WTC11 (cell line): ENCODE results near the gene GPR34. TPM values are rescaled to one million over a fixed set of nuclear protein-coding genes. Genes with fewer than 3 reads are reported as not detected.

Source experiments
- ATAC-seq: fragments of 200-7000 bp; cut with Tn5 transposase; 2 replicates; pipeline ENCODE4 v1.10.0; 2021; ENCODE audit warnings: mild to moderate bottlenecking, moderate library complexity
- CTCF ChIA-PET: fragments of 300-600 bp; sonication (Branson Sonifier 250); formaldehyde crosslinking; loops from one replicate; lab custom pipeline; 2021; ENCODE audit warnings: antibody characterized with exemption; lab: Charles Lee
- POLR2A ChIA-PET: fragments of 350-600 bp; sonication (Branson Sonifier 250); formaldehyde crosslinking; loops from one replicate; lab custom pipeline; 2021; ENCODE audit warnings: antibody characterized with exemption; lab: Charles Lee
- DNase-seq: peaks from one replicate; pipeline ENCODE4 v3.0.0; 2021; ENCODE audit warnings: low spot score
- H3K27ac Mint-ChIP-seq: 2 replicates; pipeline ENCODE4 v1.8.0; 2021; ENCODE audit warnings: mixed read lengths
- H3K27me3 Mint-ChIP-seq: 2 replicates; pipeline ENCODE4 v1.8.0; 2021; ENCODE audit warnings: low read depth, mild to moderate bottlenecking, moderate library complexity, mixed read lengths
- H3K36me3 Mint-ChIP-seq: 2 replicates; pipeline ENCODE4 v1.8.0; 2021; ENCODE audit warnings: mixed read lengths
- H3K4me1 Mint-ChIP-seq: 2 replicates; pipeline ENCODE4 v1.8.0; 2022; ENCODE audit warnings: mixed read lengths
- H3K4me3 Mint-ChIP-seq: 2 replicates; pipeline ENCODE4 v1.8.0; 2021; ENCODE audit warnings: mild to moderate bottlenecking, moderate library complexity, mixed read lengths
- H3K9me3 Mint-ChIP-seq: 2 replicates; pipeline ENCODE4 v1.8.0; 2021; ENCODE audit warnings: mixed read lengths
- EMX1 ChIP-seq: fragments of 250-450 bp; sonication (Bioruptor Pico); IDR thresholded peaks from 2 replicates; pipeline ENCODE4 v1.8.0; 2021; ENCODE audit warnings: mild to moderate bottlenecking
- GRHL2 ChIP-seq: fragments of 250-450 bp; sonication (Bioruptor Pico); IDR thresholded peaks from 2 replicates; pipeline ENCODE4 v1.8.0; 2022; ENCODE audit warnings: mild to moderate bottlenecking, moderate library complexity; ENCODE audit not compliant: insufficient replicate concordance, severe bottlenecking
- NR1H2 ChIP-seq: sonication (generic); formaldehyde crosslinking; IDR thresholded peaks from 2 replicates; pipeline ENCODE4 v1.9.0; 2021; ENCODE audit warnings: mild to moderate bottlenecking, moderate library complexity, missing genetic modification reagents
- ZNF121 ChIP-seq: sonication (generic); formaldehyde crosslinking; IDR thresholded peaks from 2 replicates; pipeline ENCODE4 v1.8.0; 2023; ENCODE audit warnings: missing genetic modification reagents
- ZNF317 ChIP-seq: sonication (generic); formaldehyde crosslinking; IDR thresholded peaks from 2 replicates; pipeline ENCODE4 v1.8.1; 2023; ENCODE audit warnings: low read depth, mild to moderate bottlenecking, moderate library complexity, missing genetic modification reagents, borderline replicate concordance
- ZNF416 ChIP-seq: fragments of 250-450 bp; sonication (Bioruptor Pico); IDR thresholded peaks from 2 replicates; pipeline ENCODE4 v1.9.0; 2021; ENCODE audit warnings: mild to moderate bottlenecking, inconsistent platforms
- total RNA-seq: library from RNA; stranded (reverse); gene quantifications from 3 replicates; pipeline ENCODE4 v1.2.3, GENCODE V29; 2021
- TF ChIP-seq, protein P1 (sequence below): sonication (generic); formaldehyde crosslinking; IDR thresholded peaks from 2 replicates; pipeline ENCODE4 v1.8.1; 2022; ENCODE audit warnings: low read depth, mild to moderate bottlenecking, moderate library complexity, missing genetic modification reagents, borderline replicate concordance
- TF ChIP-seq, protein P2 (sequence below): sonication (generic); formaldehyde crosslinking; IDR thresholded peaks from 2 replicates; pipeline ENCODE4 v1.8.0; 2023; ENCODE audit warnings: missing genetic modification reagents, mild to moderate bottlenecking, borderline replicate concordance
- TF ChIP-seq, protein P3 (sequence below): fragments of 250-450 bp; sonication (Bioruptor Pico); IDR thresholded peaks from 2 replicates; pipeline ENCODE4 v2.1.2; 2022; ENCODE audit warnings: mild to moderate bottlenecking, moderate library complexity
- TF ChIP-seq, protein P4 (sequence below): sonication (generic); formaldehyde crosslinking; IDR thresholded peaks from 2 replicates; pipeline ENCODE4 v1.8.0; 2022; ENCODE audit warnings: missing genetic modification reagents
- TF ChIP-seq, protein P5 (sequence below): sonication (generic); formaldehyde crosslinking; IDR thresholded peaks from 2 replicates; pipeline ENCODE4 v1.8.0; 2022; ENCODE audit warnings: mild to moderate bottlenecking, missing genetic modification reagents
- TF ChIP-seq, protein P6 (sequence below): sonication (generic); formaldehyde crosslinking; IDR thresholded peaks from 2 replicates; pipeline ENCODE4 v1.8.0; 2023; ENCODE audit warnings: missing genetic modification reagents
- TF ChIP-seq, protein P7 (sequence below): sonication (generic); formaldehyde crosslinking; IDR thresholded peaks from 2 replicates; pipeline ENCODE4 v1.8.1; 2022; ENCODE audit warnings: missing genetic modification reagents, borderline replicate concordance

GPR34 gene
- total RNA-seq, 1 experiment from 2014 or later, result not detected

DNA sequence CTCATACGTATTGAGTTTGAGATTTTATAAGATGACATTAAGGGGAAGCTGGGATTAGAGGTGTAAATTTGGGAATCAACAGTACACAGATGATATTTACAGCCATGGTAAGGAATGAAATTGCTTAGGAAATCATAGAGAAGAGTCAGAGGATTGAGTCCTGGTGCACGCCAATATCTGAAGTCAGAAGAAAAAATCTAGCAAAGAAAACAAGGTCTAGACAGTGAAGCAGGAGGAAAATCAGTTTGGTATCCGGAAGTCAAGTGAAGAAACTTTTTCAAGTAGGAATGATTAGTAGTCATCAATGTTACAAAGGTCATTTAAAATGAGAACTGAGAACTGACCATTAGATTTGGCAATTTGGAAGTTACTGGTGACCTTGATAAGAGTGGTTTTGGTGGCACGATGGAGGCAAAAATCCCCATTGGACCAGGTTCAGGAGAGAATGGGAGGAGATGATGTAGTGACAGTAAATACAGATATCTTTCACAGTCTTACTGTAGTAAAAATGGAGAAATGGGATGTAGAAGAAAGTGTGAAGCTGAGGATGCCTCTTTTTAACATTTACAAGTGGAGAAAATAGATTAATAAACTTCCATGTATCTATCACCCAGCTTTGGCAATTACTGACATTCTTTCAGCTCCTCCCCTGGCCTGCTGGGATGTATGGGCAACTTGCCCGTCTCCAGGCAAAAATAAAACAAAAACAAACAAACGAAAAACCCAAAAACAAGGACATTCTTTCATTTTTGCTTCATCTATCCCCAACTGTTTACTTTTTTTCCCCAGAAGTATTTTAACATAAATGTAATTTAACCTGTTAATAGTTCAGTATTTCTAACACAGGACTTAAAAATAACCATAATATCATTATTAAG, 11.4 kb upstream of the GPR34 start:
- H3K27me3 Mint-ChIP-seq, result no peaks in the 10 kb centered on the region
- no peak for TF ChIP-seq ZNF121 (CRISPR knock-in tag)
- TF ChIP-seq GRHL2, result no peak
- no peak for TF ChIP-seq ZNF416 (CRISPR knock-in tag)
- TF ChIP-seq EMX1 (CRISPR knock-in tag), result no peak
- TF ChIP-seq, protein P1, sequence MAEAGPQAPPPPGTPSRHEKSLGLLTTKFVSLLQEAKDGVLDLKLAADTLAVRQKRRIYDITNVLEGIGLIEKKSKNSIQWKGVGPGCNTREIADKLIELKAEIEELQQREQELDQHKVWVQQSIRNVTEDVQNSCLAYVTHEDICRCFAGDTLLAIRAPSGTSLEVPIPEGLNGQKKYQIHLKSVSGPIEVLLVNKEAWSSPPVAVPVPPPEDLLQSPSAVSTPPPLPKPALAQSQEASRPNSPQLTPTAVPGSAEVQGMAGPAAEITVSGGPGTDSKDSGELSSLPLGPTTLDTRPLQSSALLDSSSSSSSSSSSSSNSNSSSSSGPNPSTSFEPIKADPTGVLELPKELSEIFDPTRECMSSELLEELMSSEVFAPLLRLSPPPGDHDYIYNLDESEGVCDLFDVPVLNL, result no peak
- TF ChIP-seq, protein P2, sequence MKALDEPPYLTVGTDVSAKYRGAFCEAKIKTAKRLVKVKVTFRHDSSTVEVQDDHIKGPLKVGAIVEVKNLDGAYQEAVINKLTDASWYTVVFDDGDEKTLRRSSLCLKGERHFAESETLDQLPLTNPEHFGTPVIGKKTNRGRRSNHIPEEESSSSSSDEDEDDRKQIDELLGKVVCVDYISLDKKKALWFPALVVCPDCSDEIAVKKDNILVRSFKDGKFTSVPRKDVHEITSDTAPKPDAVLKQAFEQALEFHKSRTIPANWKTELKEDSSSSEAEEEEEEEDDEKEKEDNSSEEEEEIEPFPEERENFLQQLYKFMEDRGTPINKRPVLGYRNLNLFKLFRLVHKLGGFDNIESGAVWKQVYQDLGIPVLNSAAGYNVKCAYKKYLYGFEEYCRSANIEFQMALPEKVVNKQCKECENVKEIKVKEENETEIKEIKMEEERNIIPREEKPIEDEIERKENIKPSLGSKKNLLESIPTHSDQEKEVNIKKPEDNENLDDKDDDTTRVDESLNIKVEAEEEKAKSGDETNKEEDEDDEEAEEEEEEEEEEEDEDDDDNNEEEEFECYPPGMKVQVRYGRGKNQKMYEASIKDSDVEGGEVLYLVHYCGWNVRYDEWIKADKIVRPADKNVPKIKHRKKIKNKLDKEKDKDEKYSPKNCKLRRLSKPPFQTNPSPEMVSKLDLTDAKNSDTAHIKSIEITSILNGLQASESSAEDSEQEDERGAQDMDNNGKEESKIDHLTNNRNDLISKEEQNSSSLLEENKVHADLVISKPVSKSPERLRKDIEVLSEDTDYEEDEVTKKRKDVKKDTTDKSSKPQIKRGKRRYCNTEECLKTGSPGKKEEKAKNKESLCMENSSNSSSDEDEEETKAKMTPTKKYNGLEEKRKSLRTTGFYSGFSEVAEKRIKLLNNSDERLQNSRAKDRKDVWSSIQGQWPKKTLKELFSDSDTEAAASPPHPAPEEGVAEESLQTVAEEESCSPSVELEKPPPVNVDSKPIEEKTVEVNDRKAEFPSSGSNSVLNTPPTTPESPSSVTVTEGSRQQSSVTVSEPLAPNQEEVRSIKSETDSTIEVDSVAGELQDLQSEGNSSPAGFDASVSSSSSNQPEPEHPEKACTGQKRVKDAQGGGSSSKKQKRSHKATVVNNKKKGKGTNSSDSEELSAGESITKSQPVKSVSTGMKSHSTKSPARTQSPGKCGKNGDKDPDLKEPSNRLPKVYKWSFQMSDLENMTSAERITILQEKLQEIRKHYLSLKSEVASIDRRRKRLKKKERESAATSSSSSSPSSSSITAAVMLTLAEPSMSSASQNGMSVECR (CRISPR knock-in tag), result no peak
- TF ChIP-seq, protein P3, sequence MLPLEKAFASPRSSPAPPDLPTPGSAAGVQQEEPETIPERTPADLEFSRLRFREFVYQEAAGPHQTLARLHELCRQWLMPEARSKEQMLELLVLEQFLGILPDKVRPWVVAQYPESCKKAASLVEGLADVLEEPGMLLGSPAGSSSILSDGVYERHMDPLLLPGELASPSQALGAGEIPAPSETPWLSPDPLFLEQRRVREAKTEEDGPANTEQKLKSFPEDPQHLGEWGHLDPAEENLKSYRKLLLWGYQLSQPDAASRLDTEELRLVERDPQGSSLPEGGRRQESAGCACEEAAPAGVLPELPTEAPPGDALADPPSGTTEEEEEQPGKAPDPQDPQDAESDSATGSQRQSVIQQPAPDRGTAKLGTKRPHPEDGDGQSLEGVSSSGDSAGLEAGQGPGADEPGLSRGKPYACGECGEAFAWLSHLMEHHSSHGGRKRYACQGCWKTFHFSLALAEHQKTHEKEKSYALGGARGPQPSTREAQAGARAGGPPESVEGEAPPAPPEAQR (CRISPR knock-in tag), result no peak
- TF ChIP-seq, protein P4, sequence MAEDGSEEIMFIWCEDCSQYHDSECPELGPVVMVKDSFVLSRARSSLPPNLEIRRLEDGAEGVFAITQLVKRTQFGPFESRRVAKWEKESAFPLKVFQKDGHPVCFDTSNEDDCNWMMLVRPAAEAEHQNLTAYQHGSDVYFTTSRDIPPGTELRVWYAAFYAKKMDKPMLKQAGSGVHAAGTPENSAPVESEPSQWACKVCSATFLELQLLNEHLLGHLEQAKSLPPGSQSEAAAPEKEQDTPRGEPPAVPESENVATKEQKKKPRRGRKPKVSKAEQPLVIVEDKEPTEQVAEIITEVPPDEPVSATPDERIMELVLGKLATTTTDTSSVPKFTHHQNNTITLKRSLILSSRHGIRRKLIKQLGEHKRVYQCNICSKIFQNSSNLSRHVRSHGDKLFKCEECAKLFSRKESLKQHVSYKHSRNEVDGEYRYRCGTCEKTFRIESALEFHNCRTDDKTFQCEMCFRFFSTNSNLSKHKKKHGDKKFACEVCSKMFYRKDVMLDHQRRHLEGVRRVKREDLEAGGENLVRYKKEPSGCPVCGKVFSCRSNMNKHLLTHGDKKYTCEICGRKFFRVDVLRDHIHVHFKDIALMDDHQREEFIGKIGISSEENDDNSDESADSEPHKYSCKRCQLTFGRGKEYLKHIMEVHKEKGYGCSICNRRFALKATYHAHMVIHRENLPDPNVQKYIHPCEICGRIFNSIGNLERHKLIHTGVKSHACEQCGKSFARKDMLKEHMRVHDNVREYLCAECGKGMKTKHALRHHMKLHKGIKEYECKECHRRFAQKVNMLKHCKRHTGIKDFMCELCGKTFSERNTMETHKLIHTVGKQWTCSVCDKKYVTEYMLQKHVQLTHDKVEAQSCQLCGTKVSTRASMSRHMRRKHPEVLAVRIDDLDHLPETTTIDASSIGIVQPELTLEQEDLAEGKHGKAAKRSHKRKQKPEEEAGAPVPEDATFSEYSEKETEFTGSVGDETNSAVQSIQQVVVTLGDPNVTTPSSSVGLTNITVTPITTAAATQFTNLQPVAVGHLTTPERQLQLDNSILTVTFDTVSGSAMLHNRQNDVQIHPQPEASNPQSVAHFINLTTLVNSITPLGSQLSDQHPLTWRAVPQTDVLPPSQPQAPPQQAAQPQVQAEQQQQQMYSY, result no peak
- TF ChIP-seq, protein P5, sequence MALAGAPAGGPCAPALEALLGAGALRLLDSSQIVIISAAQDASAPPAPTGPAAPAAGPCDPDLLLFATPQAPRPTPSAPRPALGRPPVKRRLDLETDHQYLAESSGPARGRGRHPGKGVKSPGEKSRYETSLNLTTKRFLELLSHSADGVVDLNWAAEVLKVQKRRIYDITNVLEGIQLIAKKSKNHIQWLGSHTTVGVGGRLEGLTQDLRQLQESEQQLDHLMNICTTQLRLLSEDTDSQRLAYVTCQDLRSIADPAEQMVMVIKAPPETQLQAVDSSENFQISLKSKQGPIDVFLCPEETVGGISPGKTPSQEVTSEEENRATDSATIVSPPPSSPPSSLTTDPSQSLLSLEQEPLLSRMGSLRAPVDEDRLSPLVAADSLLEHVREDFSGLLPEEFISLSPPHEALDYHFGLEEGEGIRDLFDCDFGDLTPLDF (CRISPR knock-in tag), result no peak
- TF ChIP-seq, protein P6, sequence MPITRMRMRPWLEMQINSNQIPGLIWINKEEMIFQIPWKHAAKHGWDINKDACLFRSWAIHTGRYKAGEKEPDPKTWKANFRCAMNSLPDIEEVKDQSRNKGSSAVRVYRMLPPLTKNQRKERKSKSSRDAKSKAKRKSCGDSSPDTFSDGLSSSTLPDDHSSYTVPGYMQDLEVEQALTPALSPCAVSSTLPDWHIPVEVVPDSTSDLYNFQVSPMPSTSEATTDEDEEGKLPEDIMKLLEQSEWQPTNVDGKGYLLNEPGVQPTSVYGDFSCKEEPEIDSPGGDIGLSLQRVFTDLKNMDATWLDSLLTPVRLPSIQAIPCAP (CRISPR knock-in tag), result no peak
- TF ChIP-seq, protein P7, sequence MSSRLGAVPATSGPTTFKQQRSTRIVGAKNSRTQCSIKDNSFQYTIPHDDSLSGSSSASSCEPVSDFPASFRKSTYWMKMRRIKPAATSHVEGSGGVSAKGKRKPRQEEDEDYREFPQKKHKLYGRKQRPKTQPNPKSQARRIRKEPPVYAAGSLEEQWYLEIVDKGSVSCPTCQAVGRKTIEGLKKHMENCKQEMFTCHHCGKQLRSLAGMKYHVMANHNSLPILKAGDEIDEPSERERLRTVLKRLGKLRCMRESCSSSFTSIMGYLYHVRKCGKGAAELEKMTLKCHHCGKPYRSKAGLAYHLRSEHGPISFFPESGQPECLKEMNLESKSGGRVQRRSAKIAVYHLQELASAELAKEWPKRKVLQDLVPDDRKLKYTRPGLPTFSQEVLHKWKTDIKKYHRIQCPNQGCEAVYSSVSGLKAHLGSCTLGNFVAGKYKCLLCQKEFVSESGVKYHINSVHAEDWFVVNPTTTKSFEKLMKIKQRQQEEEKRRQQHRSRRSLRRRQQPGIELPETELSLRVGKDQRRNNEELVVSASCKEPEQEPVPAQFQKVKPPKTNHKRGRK (CRISPR knock-in tag), result no peak
- no peak for TF ChIP-seq NR1H2 (CRISPR knock-in tag)
- TF ChIP-seq ZNF317 (CRISPR knock-in tag), result no peak
- CTCF ChIA-PET, result no interaction called here
- H3K4me3 Mint-ChIP-seq, result no peak overlapping the region
- no peak for DNase-seq
- no peaks in the 10 kb centered on the region for H3K36me3 Mint-ChIP-seq
- peaks cover 10% of the 10 kb centered on the region for H3K4me1 Mint-ChIP-seq
- no peak overlapping the region for H3K27ac Mint-ChIP-seq
- no peaks in the 10 kb centered on the region for H3K9me3 Mint-ChIP-seq
- no peak for ATAC-seq
- POLR2A ChIA-PET, result no interaction called here
